ENCODE results near the gene TERF2IP. TPM values are rescaled to one million over a fixed set of nuclear protein-coding genes. Genes with fewer than 3 reads are reported as not detected.

TERF2IP gene
- total RNA-seq, 1 experiment from 2014 or later: 42.8 TPM

Other genes with a start within 250 kb of the TERF2IP start
- 82.6 and 86.9 TPM in 2 replicates for gene CFDP1, start 214.3 kb upstream of the TERF2IP start, total RNA-seq (2014; rRNA removed; shearing (Covaris generic))
- 14.2 and 19.6 TPM in 2 replicates for gene TMEM170A, start 183.1 kb upstream of the TERF2IP start, total RNA-seq (2014; rRNA removed; shearing (Covaris generic))
- 0.96 and 1.3 TPM in 2 replicates for gene CHST6, start 152.3 kb upstream of the TERF2IP start, total RNA-seq (2014; rRNA removed; shearing (Covaris generic))
- not detected in 2 replicates for gene CHST5, start 111.7 kb upstream of the TERF2IP start, total RNA-seq (2014; rRNA removed; shearing (Covaris generic))
- gene TMEM231, start 91.5 kb upstream of the TERF2IP start, total RNA-seq (2014; rRNA removed; shearing (Covaris generic)): 7.0 and 13.3 TPM in 2 replicates
- 64.3 and 64.6 TPM in 2 replicates for gene GABARAPL2, start 81.4 kb upstream of the TERF2IP start, total RNA-seq (2014; rRNA removed; shearing (Covaris generic))
- gene ADAT1, start 24.5 kb upstream of the TERF2IP start, total RNA-seq (2014; rRNA removed; shearing (Covaris generic)): 47.1 and 52.0 TPM in 2 replicates
- 150 and 166 TPM in 2 replicates for gene KARS1, start 108 bp upstream of the TERF2IP start, total RNA-seq (2014; rRNA removed; shearing (Covaris generic))
- not detected in 2 replicates for gene CPHXL2, start 29.2 kb downstream of the TERF2IP start, total RNA-seq (2014; rRNA removed; shearing (Covaris generic))
- gene DUXB, start 53.7 kb downstream of the TERF2IP start, total RNA-seq (2014; rRNA removed; shearing (Covaris generic)): not detected in 2 replicates
- gene CPHXL, start 78.7 kb downstream of the TERF2IP start, total RNA-seq (2014; rRNA removed; shearing (Covaris generic)): not detected in 2 replicates